Keratinocyte (primary cell): ENCODE results near the gene MORN5. TPM values are rescaled to one million over a fixed set of nuclear protein-coding genes. Genes with fewer than 3 reads are reported as not detected.

ENCODE experiments used
- DNase-seq: peaks from one replicate; pipeline ENCODE4 v3.0.0-alpha.2; 2011; ENCODE audit warnings: low read depth, missing footprints, low spot score
- FAIRE-seq: peaks from 2 replicates; lab custom pipeline; 2011; peaks lifted over from hg19 to GRCh38; lab: Jason Lieb, UNC
- H2AFZ ChIP-seq: 2 replicates; pipeline ENCODE4 v1.6.0; 2012; ENCODE audit warnings: low read length, control low read depth, inconsistent platforms; ENCODE audit not compliant: control insufficient read depth
- H3K27ac ChIP-seq: 2 replicates; pipeline ENCODE4 v1.5.1; 2011; ENCODE audit warnings: low read length; ENCODE audit not compliant: control insufficient read depth, insufficient read depth
- H3K27me3 ChIP-seq: 3 replicates; pipeline ENCODE4 v1.6.0; 2011; ENCODE audit warnings: low read length; ENCODE audit not compliant: control insufficient read depth, insufficient read depth; ENCODE audit errors: extremely low read depth
- H3K36me3 ChIP-seq, 2 experiments: 2 replicates in 1 of 2; 3 replicates in 1 of 2; pipeline ENCODE4 v1.5.1; 2011; ENCODE audit warnings: low read length in 2 of 2, mild to moderate bottlenecking in 1 of 2; ENCODE audit not compliant: control insufficient read depth in 2 of 2, insufficient read depth in 2 of 2; ENCODE audit errors: extremely low read depth in 1 of 2
- H3K4me1 ChIP-seq: 3 replicates; pipeline ENCODE4 v1.5.1; 2011; ENCODE audit warnings: low read length; ENCODE audit not compliant: control insufficient read depth, insufficient read depth; ENCODE audit errors: extremely low read depth
- H3K4me2 ChIP-seq: 3 replicates; pipeline ENCODE4 v1.6.0; 2011; ENCODE audit warnings: low read depth, low read length; ENCODE audit not compliant: control insufficient read depth, insufficient read depth; ENCODE audit errors: extremely low read depth
- H3K4me3 ChIP-seq, 3 experiments: fragments of 200-600 bp in 1 of 3; sonication (generic) in 1 of 3; 2 replicates in 2 of 3; 3 replicates in 1 of 3; pipeline ENCODE4 v1.5.1; 2011 to 2016; ENCODE audit warnings: low read length in 3 of 3, mild to moderate bottlenecking in 3 of 3, control low read depth in 2 of 3, inconsistent platforms in 1 of 3, low read depth in 1 of 3, mixed read lengths in 1 of 3, mixed run types in 1 of 3, moderate library complexity in 1 of 3; ENCODE audit not compliant: control insufficient read depth in 2 of 3, insufficient read depth in 2 of 3; ENCODE audit errors: extremely low read depth in 1 of 3
- H3K79me2 ChIP-seq: 2 replicates; pipeline ENCODE4 v1.6.0; 2012; ENCODE audit warnings: low read length; ENCODE audit not compliant: control insufficient read depth, insufficient read depth
- H3K9ac ChIP-seq: 3 replicates; pipeline ENCODE4 v1.6.0; 2011; ENCODE audit warnings: low read length; ENCODE audit not compliant: control insufficient read depth, insufficient read depth; ENCODE audit errors: extremely low read depth
- H3K9me1 ChIP-seq: 3 replicates; pipeline ENCODE4 v1.6.0; 2011; ENCODE audit warnings: low read length; ENCODE audit not compliant: control insufficient read depth, insufficient read depth; ENCODE audit errors: extremely low read depth
- H3K9me3 ChIP-seq: 2 replicates; pipeline ENCODE4 v1.5.1; 2012; ENCODE audit warnings: low read depth, low read length; ENCODE audit not compliant: control insufficient read depth
- H4K20me1 ChIP-seq: 3 replicates; pipeline ENCODE4 v1.6.0; 2011; ENCODE audit warnings: low read length; ENCODE audit not compliant: control insufficient read depth, insufficient read depth; ENCODE audit errors: extremely low read depth
- CTCF ChIP-seq, 3 experiments: IDR thresholded peaks in 1 of 3; conservative IDR thresholded peaks in 1 of 3; optimal IDR thresholded peaks in 1 of 3; 2 replicates in 2 of 3; 3 replicates in 1 of 3; pipeline versions ENCODE3 to v1.5.1; 2011; ENCODE audit warnings: low read length in 3 of 3, mild to moderate bottlenecking in 3 of 3, moderate library complexity in 2 of 3, control low read depth in 1 of 3, inconsistent platforms in 1 of 3; ENCODE audit not compliant: insufficient read depth in 2 of 3; ENCODE audit errors: extremely low read depth in 1 of 3
- EZH2 ChIP-seq: IDR thresholded peaks from one replicate; pipeline ENCODE4 v1.6.1; 2012; ENCODE audit warnings: inconsistent platforms, mild to moderate bottlenecking, low read length, moderate library complexity
- dilution Hi-C: fragments of 300-500 bp; cut with MboI; formaldehyde crosslinking; loops from one replicate; pipeline ENCODE4 v1.7.0; 2020; ENCODE audit warnings: low sequenced_read_pairs; ENCODE audit not compliant: extremely low pct_ligation_motif_present
- polyA plus RNA-seq, 5 experiments: library from polyadenylated mRNA; depleted of rRNA in 3 of 5; stranded (reverse) in 3 of 5; stranded (forward) in 1 of 5; unstranded in 1 of 5; fragments of >200 nt; gene quantifications; 1 replicate in 1 of 5; 2 replicates in 3 of 5; 3 replicates in 1 of 5; pipeline versions ENCODE4 v1.2.1 to v1.2.3, GENCODE V29; 2011 to 2012; ENCODE audit warnings: missing spikeins in 2 of 5, low read depth in 1 of 5, low replicate concordance in 1 of 5

Gene MORN5
- polyA plus RNA-seq, 1 donor (not counting 4 experiments of a cell fraction or from before 2014, with no cell fraction given): not detected

DNA sequence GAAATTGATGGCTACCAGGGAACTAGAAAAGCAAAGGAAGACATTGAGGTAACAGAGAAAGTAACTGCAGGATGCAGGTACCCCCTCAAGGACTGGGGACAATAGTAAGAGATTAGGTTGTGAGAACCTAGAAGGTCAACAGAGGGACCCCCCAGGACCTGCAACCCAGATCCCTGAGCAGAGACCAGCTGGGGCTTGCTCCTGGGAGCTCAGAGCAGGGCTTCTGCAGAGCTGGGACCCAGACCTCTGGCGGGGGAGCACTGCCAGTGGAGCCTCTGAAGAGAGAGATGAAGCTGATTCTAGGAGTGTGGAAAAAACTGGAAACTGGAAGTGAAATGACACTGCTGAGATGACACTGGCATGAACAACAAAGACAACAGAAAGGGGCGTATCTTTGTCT is 17.2 kb downstream of the MORN5 start:
- no peaks in the 10 kb centered on the region for H3K4me1 ChIP-seq
- H3K27me3 ChIP-seq: peaks cover 8% of the 10 kb centered on the region
- no peak overlapping the region for H3K4me2 ChIP-seq
- no peaks in the 10 kb centered on the region for H3K36me3 ChIP-seq
- dilution Hi-C loops: no loop called here
- H3K27ac ChIP-seq: no peak overlapping the region
- no peaks in the 10 kb centered on the region for H3K79me2 ChIP-seq
- FAIRE-seq (no peak), DNase-seq (no peak)
- no peaks in the 10 kb centered on the region for H3K9me1 ChIP-seq
- no peak overlapping the region for H3K4me3 ChIP-seq
- no peaks in the 10 kb centered on the region for H3K9me3 ChIP-seq
- no peak overlapping the region for H3K9ac ChIP-seq
- H4K20me1 ChIP-seq: no peaks in the 10 kb centered on the region
- no peak overlapping the region for H2AFZ ChIP-seq
- TF ChIP-seq CTCF (optimal IDR thresholded peaks at IDR 0.05 in 1 of 3, IDR thresholded peaks at IDR 0.05 in 1 of 3, conservative IDR thresholded peaks at IDR 0.05 in 1 of 3; ENCODE audit: extremely low read depth in 1 of 3, insufficient read depth in 2 of 3, low read length in 3 of 3) (no peak), EZH2 (no peak)

GRCh38 chr9:122179054-122179689 is 19.5 kb downstream of the MORN5 start:
- dilution Hi-C loops: no loop called here
- Histone ChIP-seq H3K79me2 (no peaks in the 10 kb centered on the region), H3K4me3 (no peak overlapping the region), H4K20me1 (no peaks in the 10 kb centered on the region), H3K27ac (no peak overlapping the region), H2AFZ (no peak overlapping the region), H3K9ac (no peak overlapping the region), H3K36me3 (no peaks in the 10 kb centered on the region), H3K4me1 (no peaks in the 10 kb centered on the region), H3K4me2 (no peak overlapping the region), H3K9me1 (no peaks in the 10 kb centered on the region), H3K9me3 (no peaks in the 10 kb centered on the region), H3K27me3 (peaks cover 7% of the 10 kb centered on the region)
- TF ChIP-seq EZH2: no peak
- no peak for TF ChIP-seq CTCF (optimal IDR thresholded peaks at IDR 0.05 in 1 of 3, IDR thresholded peaks at IDR 0.05 in 1 of 3, conservative IDR thresholded peaks at IDR 0.05 in 1 of 3; ENCODE audit: extremely low read depth in 1 of 3, insufficient read depth in 2 of 3, low read length in 3 of 3)
- FAIRE-seq: no peak
- DNase-seq: no peak
